ENCODE data around the gene TOP2A. TPM values are rescaled to one million over a fixed set of nuclear protein-coding genes. Genes with fewer than 3 reads are reported as not detected.

The TOP2A gene
- polyA plus RNA-seq, 1 of the 3 experiments (the other 2 are of a cell fraction), result 20.6 TPM

DNA sequence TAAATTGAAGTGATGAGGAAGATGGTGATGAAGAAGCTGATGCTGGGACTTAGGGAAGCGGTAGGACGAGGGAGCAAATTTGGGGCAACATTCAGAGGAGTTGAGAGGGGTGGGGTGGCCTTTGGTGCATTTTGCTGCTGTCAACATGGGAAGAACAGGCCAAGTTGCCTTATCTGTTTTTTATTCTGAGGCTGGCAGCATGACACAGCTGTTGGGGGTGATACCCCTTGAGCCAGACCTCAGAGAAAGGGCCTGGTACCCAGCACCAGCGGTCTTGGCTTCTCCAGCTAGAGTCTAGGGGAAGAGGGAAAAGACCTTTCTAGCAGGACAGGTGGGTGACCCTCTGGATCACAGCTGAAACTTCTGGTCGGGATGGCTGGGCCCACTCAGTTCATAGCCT lies 30.1 kb upstream of the TOP2A start:
- 92% methylated on average over 4 of the region's 4 CpGs for WGBS (ENCODE audit: low lambda C conversion rate)
- no peaks in the 10 kb centered on the region for H3K36me3 ChIP-seq (replicated peaks in 1 of 2; ENCODE audit: control insufficient read depth in 1 of 2, insufficient read depth in 2 of 2, low read length in 1 of 2)
- peaks cover 19% of the 10 kb centered on the region for H3F3A ChIP-seq (replicated peaks; ENCODE audit: insufficient read depth)
- H3K27me3 ChIP-seq (ENCODE audit: insufficient read depth), result no peaks in the 10 kb centered on the region
- no peaks in the 10 kb centered on the region for H4K20me1 ChIP-seq (ENCODE audit: insufficient read depth)
- no peak overlapping the region for H3K9ac ChIP-seq
- TF ChIP-seq TAF1 (IDR thresholded peaks at IDR 0.05; ENCODE audit: borderline replicate concordance, low read depth, low read length), result no peak
- no peak for TF ChIP-seq CHD2 (IDR thresholded peaks at IDR 0.05; ENCODE audit: low read length, partially characterized antibody)
- TF ChIP-seq JUND (IDR thresholded peaks at IDR 0.05), result no peak
- TF ChIP-seq, protein P1, sequence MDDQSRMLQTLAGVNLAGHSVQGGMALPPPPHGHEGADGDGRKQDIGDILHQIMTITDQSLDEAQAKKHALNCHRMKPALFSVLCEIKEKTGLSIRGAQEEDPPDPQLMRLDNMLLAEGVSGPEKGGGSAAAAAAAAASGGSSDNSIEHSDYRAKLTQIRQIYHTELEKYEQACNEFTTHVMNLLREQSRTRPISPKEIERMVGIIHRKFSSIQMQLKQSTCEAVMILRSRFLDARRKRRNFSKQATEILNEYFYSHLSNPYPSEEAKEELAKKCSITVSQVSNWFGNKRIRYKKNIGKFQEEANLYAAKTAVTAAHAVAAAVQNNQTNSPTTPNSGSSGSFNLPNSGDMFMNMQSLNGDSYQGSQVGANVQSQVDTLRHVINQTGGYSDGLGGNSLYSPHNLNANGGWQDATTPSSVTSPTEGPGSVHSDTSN (IDR thresholded peaks at IDR 0.05), result no peak
- no peak for TF ChIP-seq RFX5 (IDR thresholded peaks at IDR 0.05; ENCODE audit: low read length)
- no peak for TF ChIP-seq YY1 (IDR thresholded peaks at IDR 0.05; ENCODE audit: low read depth)
- no peak for TF ChIP-seq ELF1 (IDR thresholded peaks at IDR 0.05)
- no peak for TF ChIP-seq USF2 (IDR thresholded peaks at IDR 0.05; ENCODE audit: borderline replicate concordance, low read depth, low read length)
- TF ChIP-seq SMC3 (IDR thresholded peaks at IDR 0.05; ENCODE audit: low read depth, low read length), result no peak
- TF ChIP-seq USF1 (IDR thresholded peaks at IDR 0.05; ENCODE audit: borderline replicate concordance, low read depth), result no peak
- no peak for TF ChIP-seq EP300 (IDR thresholded peaks at IDR 0.05; ENCODE audit: borderline replicate concordance in 1 of 2, low read depth in 1 of 2, low read length in 1 of 2)
- TF ChIP-seq RAD21 (IDR thresholded peaks at IDR 0.05; ENCODE audit: low read length), result no peak
- TF ChIP-seq RXRA (IDR thresholded peaks at IDR 0.05; ENCODE audit: borderline replicate concordance, low read depth), result no peak
- no peak for TF ChIP-seq TEAD4 (IDR thresholded peaks at IDR 0.05; ENCODE audit: borderline replicate concordance, insufficient read depth)
- H3K4me1 ChIP-seq (ENCODE audit: control insufficient read depth in 1 of 2, insufficient read depth in 2 of 2, low read depth in 1 of 2, low read length in 1 of 2), result peaks cover 20 to 66% of the 10 kb centered on the region in 2 experiments
- peaks cover 65% of the 10 kb centered on the region for H3K79me2 ChIP-seq (ENCODE audit: insufficient read depth)
- no peak overlapping the region for H2AFZ ChIP-seq (ENCODE audit: low read depth)
- no peak overlapping the region for H3K27ac ChIP-seq (ENCODE audit: low read depth in 2 of 2, low read length in 1 of 2)
- no peak for DNase-seq
- POLR2A ChIA-PET, result interaction anchor here (1.0 kb wide), 1 partner anchor 23 kb away, joined by 3 read pairs; no protein-coding TSS in a partner anchor
- no peak overlapping the region for H3K4me3 ChIP-seq (ENCODE audit: low read depth in 2 of 2, low read length in 1 of 2)
- CTCF ChIA-PET, result interaction anchor here (0.8 to 18.2 kb wide), 14 partner anchors 3 to 1248 kb away, joined by 3 to 332 read pairs (median 4); partner anchors contain the start of gene IGFBP4
- no peak overlapping the region for H3K4me2 ChIP-seq
- no peaks in the 10 kb centered on the region for H3K9me2 ChIP-seq
- H3K9me3 ChIP-seq, result no peaks in the 10 kb centered on the region

DNA sequence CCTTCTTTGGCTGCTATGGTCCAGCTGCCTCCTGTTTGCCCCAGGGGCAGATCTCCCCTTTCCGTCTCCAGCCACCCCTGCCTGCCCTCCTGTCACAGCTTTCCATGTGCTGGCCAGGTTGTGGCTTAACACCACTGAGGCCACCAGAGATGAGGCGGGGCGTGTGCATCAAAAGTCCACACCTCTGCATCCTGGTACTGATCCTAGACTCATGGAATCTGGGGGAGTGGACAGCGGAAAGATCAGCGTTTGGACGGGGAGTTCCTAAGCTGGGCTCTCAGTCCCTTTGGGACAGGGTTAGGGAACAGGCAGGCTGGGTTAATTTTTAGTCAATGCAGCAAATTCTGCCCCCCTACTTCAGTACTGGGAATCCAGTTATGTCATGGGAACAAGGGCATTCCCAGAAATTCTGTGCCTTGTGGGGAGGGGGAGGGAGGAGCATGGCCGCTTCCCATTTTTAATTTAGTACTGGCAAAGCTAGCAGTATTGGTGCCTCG lies 29.5 kb upstream of the TOP2A start:
- no peak for DNase-seq
- no peaks in the 10 kb centered on the region for H3K36me3 ChIP-seq (replicated peaks in 1 of 2; ENCODE audit: control insufficient read depth in 1 of 2, insufficient read depth in 2 of 2, low read length in 1 of 2)
- H3K27ac ChIP-seq (ENCODE audit: low read depth in 2 of 2, low read length in 1 of 2), result no peak overlapping the region
- H3K4me2 ChIP-seq, result no peak overlapping the region
- CTCF ChIA-PET, result interaction anchor here (0.8 to 18.2 kb wide), 16 partner anchors 3 to 1249 kb away, joined by 3 to 332 read pairs (median 4); partner anchors contain the start of gene IGFBP4
- peaks cover 18 to 63% of the 10 kb centered on the region in 2 experiments for H3K4me1 ChIP-seq (ENCODE audit: control insufficient read depth in 1 of 2, insufficient read depth in 2 of 2, low read depth in 1 of 2, low read length in 1 of 2)
- no peaks in the 10 kb centered on the region for H4K20me1 ChIP-seq (ENCODE audit: insufficient read depth)
- H2AFZ ChIP-seq (ENCODE audit: low read depth), result no peak overlapping the region
- H3K79me2 ChIP-seq (ENCODE audit: insufficient read depth), result peaks cover 65% of the 10 kb centered on the region
- H3K9me2 ChIP-seq, result no peaks in the 10 kb centered on the region
- peaks cover 18% of the 10 kb centered on the region for H3F3A ChIP-seq (replicated peaks; ENCODE audit: insufficient read depth)
- H3K9me3 ChIP-seq, result no peaks in the 10 kb centered on the region
- no peak overlapping the region for H3K9ac ChIP-seq
- 83% methylated on average over 8 of the region's 8 CpGs for WGBS (ENCODE audit: low lambda C conversion rate)
- H3K4me3 ChIP-seq (ENCODE audit: low read depth in 2 of 2, low read length in 1 of 2), result no peak overlapping the region
- POLR2A ChIA-PET, result interaction anchor here (0.6 to 1.0 kb wide), 2 partner anchors 24 to 86 kb away, joined by 3 read pairs; no protein-coding TSS in a partner anchor
- H3K27me3 ChIP-seq (ENCODE audit: insufficient read depth), result no peaks in the 10 kb centered on the region
- TF ChIP-seq EZH2phosphoT487 (IDR thresholded peaks at IDR 0.05; ENCODE audit: borderline replicate concordance, low read depth) (no peak), JUND (IDR thresholded peaks at IDR 0.05) (no peak), TCF12 (IDR thresholded peaks at IDR 0.05) (no peak), GATA2 (CRISPR knock-in tag; IDR thresholded peaks at IDR 0.05) (no peak), SMC3 (IDR thresholded peaks at IDR 0.05; ENCODE audit: low read depth, low read length) (no peak), RAD21 (IDR thresholded peaks at IDR 0.05; ENCODE audit: low read length) (no peak), IRF3 (IDR thresholded peaks at IDR 0.05; ENCODE audit: low read depth, low read length) (no peak), REST (IDR thresholded peaks at IDR 0.05; ENCODE audit: low read depth, low read length) (no peak), EP300 (IDR thresholded peaks at IDR 0.05; ENCODE audit: borderline replicate concordance in 1 of 2, low read depth in 1 of 2, low read length in 1 of 2) (no peak), MEF2A (IDR thresholded peaks at IDR 0.05; ENCODE audit: borderline replicate concordance, low read depth) (no peak), ELF1 (IDR thresholded peaks at IDR 0.05) (no peak), RFX5 (IDR thresholded peaks at IDR 0.05; ENCODE audit: low read length) (no peak)
